Measurements from ENCODE around the gene MED12L.

DNA sequence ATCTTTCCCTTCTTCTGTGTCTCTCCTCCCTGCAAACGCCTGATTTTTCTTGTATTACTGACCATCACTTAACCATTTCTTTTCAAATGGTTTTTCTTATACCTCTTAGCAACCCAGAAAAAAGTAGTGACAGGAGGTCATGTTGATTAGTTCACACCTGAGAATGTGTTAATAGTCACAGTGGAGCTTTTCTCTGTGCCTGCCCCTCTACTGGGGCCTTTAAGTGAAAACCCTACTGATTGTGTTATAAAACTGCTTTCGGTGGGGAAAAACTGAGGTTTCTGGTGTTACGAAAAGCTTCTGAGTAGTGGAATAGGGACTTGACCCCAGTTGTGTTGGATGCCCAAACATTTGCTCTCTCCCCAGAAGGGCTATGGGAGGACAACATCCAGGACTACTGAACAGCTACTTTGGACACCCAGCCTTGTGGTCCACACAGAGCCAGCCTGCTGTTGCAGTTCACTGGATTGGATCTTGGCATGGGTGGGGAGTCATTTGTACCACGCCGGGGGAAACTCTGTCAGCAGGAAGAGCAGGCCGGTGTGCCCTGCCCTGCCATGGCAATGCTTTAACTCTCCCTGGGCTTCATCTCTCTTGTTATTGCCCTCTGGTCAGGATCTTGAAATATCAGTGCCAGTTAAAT lies 220.8 kb downstream of the MED12L start:
- TF ChIP-seq SIN3A (IDR thresholded peaks at IDR 0.05; ENCODE audit: low read depth): no peak
- no peak for TF ChIP-seq EZH2 (IDR thresholded peaks at IDR 0.05)
